ENCODE data around the gene KPTN.

GRCh38 chr19:47503130-47503825 lies 19.3 kb upstream of the KPTN start:
- TF ChIP-seq, protein P1, sequence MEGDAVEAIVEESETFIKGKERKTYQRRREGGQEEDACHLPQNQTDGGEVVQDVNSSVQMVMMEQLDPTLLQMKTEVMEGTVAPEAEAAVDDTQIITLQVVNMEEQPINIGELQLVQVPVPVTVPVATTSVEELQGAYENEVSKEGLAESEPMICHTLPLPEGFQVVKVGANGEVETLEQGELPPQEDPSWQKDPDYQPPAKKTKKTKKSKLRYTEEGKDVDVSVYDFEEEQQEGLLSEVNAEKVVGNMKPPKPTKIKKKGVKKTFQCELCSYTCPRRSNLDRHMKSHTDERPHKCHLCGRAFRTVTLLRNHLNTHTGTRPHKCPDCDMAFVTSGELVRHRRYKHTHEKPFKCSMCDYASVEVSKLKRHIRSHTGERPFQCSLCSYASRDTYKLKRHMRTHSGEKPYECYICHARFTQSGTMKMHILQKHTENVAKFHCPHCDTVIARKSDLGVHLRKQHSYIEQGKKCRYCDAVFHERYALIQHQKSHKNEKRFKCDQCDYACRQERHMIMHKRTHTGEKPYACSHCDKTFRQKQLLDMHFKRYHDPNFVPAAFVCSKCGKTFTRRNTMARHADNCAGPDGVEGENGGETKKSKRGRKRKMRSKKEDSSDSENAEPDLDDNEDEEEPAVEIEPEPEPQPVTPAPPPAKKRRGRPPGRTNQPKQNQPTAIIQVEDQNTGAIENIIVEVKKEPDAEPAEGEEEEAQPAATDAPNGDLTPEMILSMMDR (optimal IDR thresholded peaks at IDR 0.05 in 1 of 3, IDR thresholded peaks at IDR 0.05 in 1 of 3, conservative IDR thresholded peaks at IDR 0.05 in 1 of 3; ENCODE audit: extremely low read depth in 1 of 3, insufficient read depth in 2 of 3, low read length in 3 of 3) = no peak
- TF ChIP-seq EZH2 (IDR thresholded peaks at IDR 0.05; ENCODE audit: low read length) = no peak
